ENCODE measurements around the gene TSC22D2.

DNA sequence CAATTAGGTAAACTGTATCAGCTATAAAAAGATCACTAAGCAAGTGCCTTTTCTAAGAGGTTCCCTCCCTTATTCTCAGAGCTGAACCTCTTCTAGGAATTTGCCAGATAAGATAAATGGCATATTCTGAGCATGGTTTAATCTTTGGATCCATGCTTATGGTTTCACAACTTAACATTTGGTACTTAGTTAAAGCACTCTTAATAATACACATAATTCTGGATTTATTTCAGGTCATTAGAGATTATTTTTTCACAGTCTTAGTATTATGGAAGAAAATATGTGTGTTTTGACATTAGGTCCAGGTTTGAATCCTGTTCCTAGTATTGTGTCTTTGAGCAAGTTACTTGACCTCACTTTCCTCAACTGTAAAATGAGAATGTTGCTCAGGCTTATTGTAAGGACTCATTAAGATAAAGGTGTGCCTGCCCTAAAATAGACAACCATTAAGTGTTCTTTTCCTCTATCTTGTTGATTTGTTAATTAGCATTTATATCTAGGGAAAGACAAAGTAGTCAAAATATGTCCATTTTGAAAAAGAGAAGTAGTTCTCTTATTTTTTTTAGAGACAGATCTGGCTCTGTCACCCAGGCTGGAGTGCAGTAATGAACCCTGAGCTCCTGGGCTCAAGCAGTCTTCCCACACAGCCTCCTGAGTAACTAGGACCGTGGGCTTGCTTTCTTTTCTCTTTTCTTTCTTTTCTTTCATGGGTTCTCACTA lies 43.4 kb downstream of the TSC22D2 start:
- TF ChIP-seq EZH2phosphoT487 (IDR thresholded peaks at IDR 0.05; ENCODE audit: borderline replicate concordance) = no peak
- TF ChIP-seq, protein P1, sequence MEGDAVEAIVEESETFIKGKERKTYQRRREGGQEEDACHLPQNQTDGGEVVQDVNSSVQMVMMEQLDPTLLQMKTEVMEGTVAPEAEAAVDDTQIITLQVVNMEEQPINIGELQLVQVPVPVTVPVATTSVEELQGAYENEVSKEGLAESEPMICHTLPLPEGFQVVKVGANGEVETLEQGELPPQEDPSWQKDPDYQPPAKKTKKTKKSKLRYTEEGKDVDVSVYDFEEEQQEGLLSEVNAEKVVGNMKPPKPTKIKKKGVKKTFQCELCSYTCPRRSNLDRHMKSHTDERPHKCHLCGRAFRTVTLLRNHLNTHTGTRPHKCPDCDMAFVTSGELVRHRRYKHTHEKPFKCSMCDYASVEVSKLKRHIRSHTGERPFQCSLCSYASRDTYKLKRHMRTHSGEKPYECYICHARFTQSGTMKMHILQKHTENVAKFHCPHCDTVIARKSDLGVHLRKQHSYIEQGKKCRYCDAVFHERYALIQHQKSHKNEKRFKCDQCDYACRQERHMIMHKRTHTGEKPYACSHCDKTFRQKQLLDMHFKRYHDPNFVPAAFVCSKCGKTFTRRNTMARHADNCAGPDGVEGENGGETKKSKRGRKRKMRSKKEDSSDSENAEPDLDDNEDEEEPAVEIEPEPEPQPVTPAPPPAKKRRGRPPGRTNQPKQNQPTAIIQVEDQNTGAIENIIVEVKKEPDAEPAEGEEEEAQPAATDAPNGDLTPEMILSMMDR (IDR thresholded peaks at IDR 0.05 in 2 of 3, conservative IDR thresholded peaks at IDR 0.05 in 1 of 3; ENCODE audit: borderline replicate concordance in 1 of 3, insufficient read depth in 1 of 3, low read depth in 2 of 3, low read length in 2 of 3) = no peak
- no peak for TF ChIP-seq SRF (IDR thresholded peaks at IDR 0.05; ENCODE audit: low read depth)

Measured in HCT116 (cell line).